ENCODE data around the gene RPL5. TPM values are rescaled to one million over a fixed set of nuclear protein-coding genes. Genes with fewer than 3 reads are reported as not detected.

RPL5 gene

GRCh38 chr1:92881391-92881790, 49.6 kb downstream of the RPL5 start:
- no peaks in the 10 kb centered on the region for H3K27me3 ChIP-seq (ENCODE audit: control insufficient read depth, insufficient read depth, low read length)
- H3K9ac ChIP-seq (ENCODE audit: low read depth, low read length) = no peak overlapping the region
- no peak overlapping the region for H3K4me3 ChIP-seq (ENCODE audit: low read length)
- no peaks in the 10 kb centered on the region for H3K9me3 ChIP-seq (replicated peaks; ENCODE audit: low read length)
- no peaks in the 10 kb centered on the region for H3K4me1 ChIP-seq (ENCODE audit: control insufficient read depth, insufficient read depth, low read length)
- no peak overlapping the region for H3K4me2 ChIP-seq (ENCODE audit: low read length)
- no peaks in the 10 kb centered on the region for H3K36me3 ChIP-seq (ENCODE audit: insufficient read depth, low read length)

DNA sequence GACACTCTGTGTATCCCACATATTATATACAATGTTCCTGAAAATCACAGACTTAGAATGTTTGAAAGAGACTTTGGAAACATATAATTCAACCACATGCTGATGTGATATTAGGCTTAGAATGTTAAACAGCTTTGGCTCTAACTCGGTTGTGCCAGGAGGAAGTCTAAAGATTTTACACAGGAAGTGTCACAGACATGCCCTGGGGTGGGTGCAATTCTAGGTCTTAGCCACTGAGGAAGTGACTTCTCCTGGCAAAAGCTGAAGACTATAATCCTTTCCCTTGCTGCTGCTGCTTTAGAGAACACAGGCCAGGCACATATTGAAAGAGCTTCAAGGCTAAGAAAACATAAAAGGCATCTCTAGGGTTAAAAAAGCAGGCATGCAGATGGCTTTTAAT, 51.0 kb downstream of the RPL5 start:
- Histone ChIP-seq H3K9me3 (replicated peaks; ENCODE audit: low read length) (no peaks in the 10 kb centered on the region), H3K9ac (ENCODE audit: low read depth, low read length) (no peak overlapping the region), H3K4me1 (ENCODE audit: control insufficient read depth, insufficient read depth, low read length) (no peaks in the 10 kb centered on the region)

DNA sequence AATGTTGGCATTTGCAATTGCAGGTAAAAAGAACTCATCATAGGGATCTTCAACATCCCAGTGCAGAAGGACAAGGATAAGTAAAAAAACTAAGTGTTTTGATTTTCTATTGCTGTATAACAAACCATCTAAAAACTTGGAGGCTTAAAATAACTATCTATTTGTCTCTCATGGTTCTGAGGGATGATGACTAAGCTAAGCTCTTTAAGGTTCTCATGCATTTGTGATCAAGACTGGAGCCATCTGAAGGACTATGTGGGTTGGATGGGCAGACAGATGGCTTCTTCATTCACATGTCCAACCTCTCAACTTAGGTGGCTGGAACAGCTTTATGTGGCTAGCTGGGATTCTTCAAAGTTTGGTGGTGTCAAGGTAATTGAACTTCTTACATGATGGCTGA, 51.5 kb downstream of the RPL5 start:
- H3K4me1 ChIP-seq (ENCODE audit: control insufficient read depth, insufficient read depth, low read length) = no peaks in the 10 kb centered on the region
- no peaks in the 10 kb centered on the region for H3K27me3 ChIP-seq (ENCODE audit: control insufficient read depth, insufficient read depth, low read length)
- H3K4me3 ChIP-seq (ENCODE audit: low read length) = no peak overlapping the region
- no peak overlapping the region for H3K9ac ChIP-seq (ENCODE audit: low read depth, low read length)
- no peak overlapping the region for H3K4me2 ChIP-seq (ENCODE audit: low read length)
- H3K9me3 ChIP-seq (replicated peaks; ENCODE audit: low read length) = no peaks in the 10 kb centered on the region
- no peaks in the 10 kb centered on the region for H3K36me3 ChIP-seq (ENCODE audit: insufficient read depth, low read length)

More for the DNA sequence above, 51.0 kb downstream of the RPL5 start:
- Histone ChIP-seq H3K36me3 (ENCODE audit: insufficient read depth, low read length) (no peaks in the 10 kb centered on the region), H3K4me2 (ENCODE audit: low read length) (no peak overlapping the region), H3K27me3 (ENCODE audit: control insufficient read depth, insufficient read depth, low read length) (no peaks in the 10 kb centered on the region), H3K4me3 (ENCODE audit: low read length) (no peak overlapping the region)

GRCh38 chr1:92884195-92884594, 52.4 kb downstream of the RPL5 start:
- Histone ChIP-seq H3K36me3 (ENCODE audit: insufficient read depth, low read length) (no peaks in the 10 kb centered on the region), H3K27me3 (ENCODE audit: control insufficient read depth, insufficient read depth, low read length) (no peaks in the 10 kb centered on the region), H3K4me1 (ENCODE audit: control insufficient read depth, insufficient read depth, low read length) (no peaks in the 10 kb centered on the region), H3K4me3 (ENCODE audit: low read length) (no peak overlapping the region), H3K4me2 (ENCODE audit: low read length) (no peak overlapping the region), H3K9me3 (replicated peaks; ENCODE audit: low read length) (no peaks in the 10 kb centered on the region), H3K9ac (ENCODE audit: low read depth, low read length) (no peak overlapping the region)

GRCh38 chr1:92886886-92887419, 55.1 kb downstream of the RPL5 start:
- H3K4me3 ChIP-seq (ENCODE audit: low read length) = no peak overlapping the region
- H3K27me3 ChIP-seq (ENCODE audit: control insufficient read depth, insufficient read depth, low read length) = no peaks in the 10 kb centered on the region
- no peak overlapping the region for H3K4me2 ChIP-seq (ENCODE audit: low read length)
- H3K9ac ChIP-seq (ENCODE audit: low read depth, low read length) = no peak overlapping the region
- no peaks in the 10 kb centered on the region for H3K36me3 ChIP-seq (ENCODE audit: insufficient read depth, low read length)
- H3K9me3 ChIP-seq (replicated peaks; ENCODE audit: low read length) = no peaks in the 10 kb centered on the region
- H3K4me1 ChIP-seq (ENCODE audit: control insufficient read depth, insufficient read depth, low read length) = no peaks in the 10 kb centered on the region

- Histone ChIP-seq H3K4me2 (ENCODE audit: low read length) (no peak overlapping the region), H3K9ac (ENCODE audit: low read depth, low read length) (no peak overlapping the region), H3K27me3 (ENCODE audit: control insufficient read depth, insufficient read depth, low read length) (no peaks in the 10 kb centered on the region), H3K9me3 (replicated peaks; ENCODE audit: low read length) (no peaks in the 10 kb centered on the region), H3K4me3 (ENCODE audit: low read length) (no peak overlapping the region), H3K36me3 (ENCODE audit: insufficient read depth, low read length) (no peaks in the 10 kb centered on the region), H3K4me1 (ENCODE audit: control insufficient read depth, insufficient read depth, low read length) (no peaks in the 10 kb centered on the region)
Observed at GRCh38 chr1:92887465-92887864, 55.6 kb downstream of the RPL5 start.

Small RNA genes lying within 50 kb of the gene (small RNA-seq; reads per million reads assigned to genes)
- gene RF00432 = not detected
- gene SNORA66 = 346 reads per million, percentile 98 among the genes with 10 or more reads in this experiment
- not detected for gene SNORD21
